Measurements from ENCODE around the gene AUTS2.

Gene AUTS2

DNA sequence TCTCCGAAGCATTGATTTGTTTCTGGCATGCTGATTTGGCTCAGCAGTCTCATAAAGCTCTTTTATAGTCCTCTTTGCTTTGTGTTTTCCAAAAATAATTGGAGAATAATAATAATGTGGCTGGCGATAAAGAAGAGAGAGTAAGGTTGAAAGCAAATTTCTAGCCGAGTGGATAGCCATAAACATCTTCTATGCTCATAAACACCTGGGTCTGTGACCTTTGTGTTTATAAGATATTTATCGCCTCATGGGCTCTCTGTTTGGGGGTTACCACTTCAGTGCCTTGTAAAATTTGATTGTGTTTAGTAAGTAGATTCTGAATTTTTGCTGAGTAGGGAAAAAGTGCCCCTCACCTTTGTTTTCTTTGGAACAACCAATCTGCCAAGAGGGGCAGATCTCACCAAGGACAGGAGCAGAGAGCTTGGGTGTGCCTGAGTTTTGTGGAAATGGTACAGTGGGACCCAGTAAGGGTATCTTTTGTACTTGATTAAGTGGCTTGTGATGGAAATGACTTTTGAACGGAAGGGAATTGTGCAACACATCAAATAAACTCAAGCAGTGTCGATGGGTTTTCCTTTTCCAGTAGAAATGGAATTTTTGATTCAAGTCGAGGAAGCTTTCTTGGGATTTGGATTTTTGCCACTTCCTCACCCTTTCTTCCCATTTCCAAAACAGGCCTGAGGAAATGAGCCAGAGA, 220.5 kb downstream of the AUTS2 start:
- TF ChIP-seq EZH2phosphoT487 (IDR thresholded peaks at IDR 0.05; ENCODE audit: borderline replicate concordance), result no peak
- TF ChIP-seq, protein P1, sequence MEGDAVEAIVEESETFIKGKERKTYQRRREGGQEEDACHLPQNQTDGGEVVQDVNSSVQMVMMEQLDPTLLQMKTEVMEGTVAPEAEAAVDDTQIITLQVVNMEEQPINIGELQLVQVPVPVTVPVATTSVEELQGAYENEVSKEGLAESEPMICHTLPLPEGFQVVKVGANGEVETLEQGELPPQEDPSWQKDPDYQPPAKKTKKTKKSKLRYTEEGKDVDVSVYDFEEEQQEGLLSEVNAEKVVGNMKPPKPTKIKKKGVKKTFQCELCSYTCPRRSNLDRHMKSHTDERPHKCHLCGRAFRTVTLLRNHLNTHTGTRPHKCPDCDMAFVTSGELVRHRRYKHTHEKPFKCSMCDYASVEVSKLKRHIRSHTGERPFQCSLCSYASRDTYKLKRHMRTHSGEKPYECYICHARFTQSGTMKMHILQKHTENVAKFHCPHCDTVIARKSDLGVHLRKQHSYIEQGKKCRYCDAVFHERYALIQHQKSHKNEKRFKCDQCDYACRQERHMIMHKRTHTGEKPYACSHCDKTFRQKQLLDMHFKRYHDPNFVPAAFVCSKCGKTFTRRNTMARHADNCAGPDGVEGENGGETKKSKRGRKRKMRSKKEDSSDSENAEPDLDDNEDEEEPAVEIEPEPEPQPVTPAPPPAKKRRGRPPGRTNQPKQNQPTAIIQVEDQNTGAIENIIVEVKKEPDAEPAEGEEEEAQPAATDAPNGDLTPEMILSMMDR (conservative IDR thresholded peaks at IDR 0.05; ENCODE audit: low read length), result no peak
- peaks cover 54% of the 10 kb centered on the region for H3K79me2 ChIP-seq (ENCODE audit: insufficient read depth, low read length)
- H3F3A ChIP-seq (ENCODE audit: low read depth), result no peaks in the 10 kb centered on the region
- H3K4me3 ChIP-seq (ENCODE audit: low read length, poor library complexity, severe bottlenecking), result no peak overlapping the region
- H4K20me1 ChIP-seq (ENCODE audit: insufficient read depth, low read length, poor library complexity, severe bottlenecking), result peaks cover 15% of the 10 kb centered on the region
- H3K27me3 ChIP-seq (ENCODE audit: insufficient read depth, low read length, poor library complexity, severe bottlenecking), result no peaks in the 10 kb centered on the region
- no peaks in the 10 kb centered on the region for H3K9me2 ChIP-seq (replicated peaks; ENCODE audit: low read depth, low read length)
- no peaks in the 10 kb centered on the region for H3K36me3 ChIP-seq (ENCODE audit: insufficient read depth, low read length)
- H3K9ac ChIP-seq (ENCODE audit: low read depth, low read length, poor library complexity, severe bottlenecking), result no peak overlapping the region
- H3K9me3 ChIP-seq (ENCODE audit: insufficient read depth, low read depth, low read length), result no peaks in the 10 kb centered on the region
- peaks cover 34% of the 10 kb centered on the region for H3K4me1 ChIP-seq (ENCODE audit: insufficient read depth, low read length, poor library complexity, severe bottlenecking)
- no peak overlapping the region for H2AFZ ChIP-seq (ENCODE audit: low read length)
- H3K4me2 ChIP-seq (ENCODE audit: low read depth, low read length, poor library complexity, severe bottlenecking), result no peak overlapping the region

DNA sequence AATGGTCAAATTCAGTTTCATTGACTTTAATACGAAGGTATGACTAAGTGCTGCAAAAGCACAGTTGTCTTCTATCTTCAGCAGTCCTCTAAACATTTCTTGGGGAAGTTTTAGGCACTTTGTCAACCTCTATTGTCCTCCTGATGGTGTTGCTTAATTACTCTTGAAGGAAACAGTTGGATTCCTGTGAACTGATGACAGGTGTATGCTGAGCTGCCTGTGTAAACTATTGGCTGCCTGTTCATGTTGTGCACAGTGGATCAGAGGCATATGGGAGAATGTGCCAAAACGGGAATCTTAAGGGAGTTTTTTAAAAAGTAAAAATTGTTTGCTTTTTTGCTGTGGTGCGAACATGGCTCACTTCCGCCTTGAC, 221.0 kb downstream of the AUTS2 start:
- H3K9me2 ChIP-seq (replicated peaks; ENCODE audit: low read depth, low read length), result no peaks in the 10 kb centered on the region
- H3K9me3 ChIP-seq (ENCODE audit: insufficient read depth, low read depth, low read length), result no peaks in the 10 kb centered on the region
- no peak overlapping the region for H3K4me3 ChIP-seq (ENCODE audit: low read length, poor library complexity, severe bottlenecking)
- H2AFZ ChIP-seq (ENCODE audit: low read length), result no peak overlapping the region
- peaks cover 37% of the 10 kb centered on the region for H3K4me1 ChIP-seq (ENCODE audit: insufficient read depth, low read length, poor library complexity, severe bottlenecking)
- no peak overlapping the region for H3K4me2 ChIP-seq (ENCODE audit: low read depth, low read length, poor library complexity, severe bottlenecking)
- peaks cover 48% of the 10 kb centered on the region for H3K79me2 ChIP-seq (ENCODE audit: insufficient read depth, low read length)
- TF ChIP-seq, protein P1 (conservative IDR thresholded peaks at IDR 0.05; ENCODE audit: low read length), result no peak
- TF ChIP-seq EZH2phosphoT487 (IDR thresholded peaks at IDR 0.05; ENCODE audit: borderline replicate concordance), result no peak
- no peaks in the 10 kb centered on the region for H3F3A ChIP-seq (ENCODE audit: low read depth)
- no peaks in the 10 kb centered on the region for H3K36me3 ChIP-seq (ENCODE audit: insufficient read depth, low read length)
- no peak overlapping the region for H3K9ac ChIP-seq (ENCODE audit: low read depth, low read length, poor library complexity, severe bottlenecking)
- H4K20me1 ChIP-seq (ENCODE audit: insufficient read depth, low read length, poor library complexity, severe bottlenecking), result peaks cover 15% of the 10 kb centered on the region
- H3K27me3 ChIP-seq (ENCODE audit: insufficient read depth, low read length, poor library complexity, severe bottlenecking), result no peaks in the 10 kb centered on the region

DNA sequence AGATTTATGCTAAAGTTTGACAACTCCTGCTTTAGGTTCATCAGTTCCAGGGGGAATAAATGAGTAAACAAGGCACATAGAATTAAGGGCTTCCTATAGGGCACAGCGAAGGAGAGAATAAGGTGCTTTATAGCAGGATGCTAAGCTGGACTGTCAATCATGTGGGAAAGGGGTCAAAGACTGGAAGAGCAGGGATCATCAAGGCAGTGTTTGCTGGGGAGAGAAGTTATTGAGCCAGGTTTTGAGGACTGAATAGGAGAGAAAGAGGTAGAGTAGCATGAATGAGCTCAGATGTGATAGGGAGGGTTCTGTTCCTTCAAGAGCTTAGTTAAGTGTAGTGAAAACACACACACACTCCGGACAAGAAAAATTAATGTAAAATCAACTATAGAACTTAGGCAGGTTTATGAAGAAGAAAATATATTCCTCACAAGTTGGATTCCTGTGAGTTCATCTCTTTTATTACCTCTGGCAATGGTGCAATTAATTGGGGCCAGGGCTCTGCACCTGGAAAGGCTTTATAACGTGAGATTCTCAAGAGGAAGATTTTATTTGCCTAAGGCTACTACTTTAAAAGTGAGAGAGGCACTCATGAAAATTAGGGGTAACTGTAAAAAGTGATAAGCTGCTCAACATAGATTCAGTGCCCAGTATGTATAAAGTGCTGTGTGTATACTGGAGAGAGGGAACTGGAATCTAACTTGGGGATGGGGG, 222.4 kb downstream of the AUTS2 start:
- Histone ChIP-seq H2AFZ (ENCODE audit: low read length) (no peak overlapping the region), H3K79me2 (ENCODE audit: insufficient read depth, low read length) (peaks cover 52% of the 10 kb centered on the region), H3K4me1 (ENCODE audit: insufficient read depth, low read length, poor library complexity, severe bottlenecking) (peaks cover 42% of the 10 kb centered on the region), H3K27me3 (ENCODE audit: insufficient read depth, low read length, poor library complexity, severe bottlenecking) (no peaks in the 10 kb centered on the region), H3K36me3 (ENCODE audit: insufficient read depth, low read length) (no peaks in the 10 kb centered on the region), H3K9me2 (replicated peaks; ENCODE audit: low read depth, low read length) (no peaks in the 10 kb centered on the region), H4K20me1 (ENCODE audit: insufficient read depth, low read length, poor library complexity, severe bottlenecking) (peaks cover 14% of the 10 kb centered on the region), H3K9me3 (ENCODE audit: insufficient read depth, low read depth, low read length) (no peaks in the 10 kb centered on the region), H3F3A (ENCODE audit: low read depth) (no peaks in the 10 kb centered on the region), H3K4me3 (ENCODE audit: low read length, poor library complexity, severe bottlenecking) (no peak overlapping the region), H3K4me2 (ENCODE audit: low read depth, low read length, poor library complexity, severe bottlenecking) (no peak overlapping the region), H3K9ac (ENCODE audit: low read depth, low read length, poor library complexity, severe bottlenecking) (no peak overlapping the region)
- TF ChIP-seq, protein P1 (conservative IDR thresholded peaks at IDR 0.05; ENCODE audit: low read length), result no peak
- no peak for TF ChIP-seq EZH2phosphoT487 (IDR thresholded peaks at IDR 0.05; ENCODE audit: borderline replicate concordance)
